A549 treated with AZD9567 at 1 μM for 4 hours (cell line): ENCODE results near the gene FGF19. TPM values are rescaled to one million over a fixed set of nuclear protein-coding genes. Genes with fewer than 3 reads are reported as not detected.

Experiments used
- total RNA-seq: library from RNA; stranded (reverse); fragments of 200-300 nt; extraction: Qiagen RNA extraction; gene quantifications from 5 replicates; pipeline ENCODE4 v1.2.3, GENCODE V29; 2022; ENCODE audit not compliant: insufficient read depth

The FGF19 gene, protein sequence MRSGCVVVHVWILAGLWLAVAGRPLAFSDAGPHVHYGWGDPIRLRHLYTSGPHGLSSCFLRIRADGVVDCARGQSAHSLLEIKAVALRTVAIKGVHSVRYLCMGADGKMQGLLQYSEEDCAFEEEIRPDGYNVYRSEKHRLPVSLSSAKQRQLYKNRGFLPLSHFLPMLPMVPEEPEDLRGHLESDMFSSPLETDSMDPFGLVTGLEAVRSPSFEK
- 0.03 to 0.07 TPM (median 0.04 TPM) in 4 of 5 replicates, not detected in the other for total RNA-seq

DNA sequence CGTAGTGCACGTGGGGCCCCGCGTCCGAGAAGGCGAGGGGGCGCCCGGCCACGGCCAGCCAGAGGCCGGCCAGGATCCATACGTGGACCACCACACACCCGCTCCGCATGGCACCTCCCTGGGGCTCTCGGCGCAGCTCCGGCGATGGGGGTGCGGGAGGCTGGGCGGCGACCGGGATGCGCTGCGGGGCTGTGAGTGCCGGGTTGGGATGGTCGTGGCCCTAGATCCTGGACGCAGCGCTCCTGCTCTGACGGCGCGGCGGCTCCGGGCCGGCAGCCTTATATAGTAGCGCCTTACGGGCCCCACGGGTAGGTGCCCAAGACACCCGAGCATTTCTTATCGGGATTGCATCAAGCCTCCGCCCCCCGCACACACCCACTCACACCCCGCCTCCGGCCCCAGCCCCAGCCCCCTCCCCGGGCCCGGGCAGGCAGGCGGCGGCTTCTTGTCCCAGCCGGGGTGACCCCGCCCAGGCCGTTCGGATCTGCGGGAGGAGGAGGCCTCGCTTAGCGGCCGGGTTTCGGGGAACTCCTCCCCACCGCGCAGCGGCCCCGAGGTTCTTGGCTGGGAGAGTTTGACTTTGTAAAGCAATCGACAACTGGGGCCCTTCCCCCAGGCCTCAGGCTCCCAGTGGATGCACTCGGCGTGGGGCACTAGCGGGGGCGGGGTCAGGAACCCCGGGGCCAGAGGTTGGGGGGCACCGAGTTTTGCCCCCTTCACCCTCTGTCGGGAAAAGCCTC lies at the start of gene FGF19:
FGF19 (minus strand) TSS at position 255 of the 740 bp plus-strand sequence; CDS start at position 109, 146 bp downstream.

DNA sequence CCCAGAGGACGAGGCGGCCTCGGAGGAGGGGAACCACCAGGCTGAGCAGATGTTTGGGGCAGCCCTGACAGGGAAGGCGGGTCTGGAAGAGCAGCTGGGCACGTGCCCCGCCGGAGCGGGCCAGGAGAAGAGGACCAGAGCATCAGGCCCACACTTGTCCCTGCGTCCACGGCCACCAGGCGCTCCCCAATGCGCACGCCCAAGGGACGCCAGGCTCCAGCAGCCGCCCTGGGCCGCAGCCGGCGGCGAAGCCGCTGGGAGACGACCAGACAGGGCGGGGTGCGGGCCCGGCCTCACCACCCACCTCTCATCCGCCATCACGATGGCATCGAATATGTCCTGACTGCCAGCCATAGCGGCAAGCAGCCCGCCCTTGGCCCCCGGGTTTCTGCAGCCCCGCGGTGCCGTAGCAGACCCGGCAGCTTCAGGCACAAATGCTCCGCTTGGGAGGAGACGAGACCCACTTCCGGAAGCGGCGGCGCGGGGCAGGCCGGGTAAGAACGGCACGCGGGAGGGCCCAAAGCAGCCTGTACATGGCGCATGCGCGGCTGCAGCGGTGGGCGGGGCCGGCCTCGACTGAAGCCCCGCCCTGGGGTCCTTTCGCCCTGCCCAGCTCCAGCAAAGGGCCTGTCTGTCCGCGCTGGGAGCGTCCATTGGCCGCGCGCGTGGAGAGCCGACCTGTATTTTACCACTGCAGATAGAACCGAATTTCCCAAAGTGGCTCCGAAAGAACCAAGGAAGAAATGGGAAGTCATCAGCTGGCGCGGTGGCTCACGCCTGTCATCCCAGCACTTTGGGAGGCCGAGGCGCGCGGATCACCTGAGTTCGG lies 28.7 kb downstream of the FGF19 start, which contains the start of gene LTO1:
LTO1 (minus strand) TSS at position 468 of the 829 bp plus-strand sequence; CDS start at position 354, 114 bp downstream.

Other genes starting within 250 kb of the FGF19 start
- not detected in 5 replicates for gene LINC01488, start 222.4 kb downstream of the FGF19 start, total RNA-seq
- 211 to 246 TPM (median 227 TPM) in 5 replicates for gene CCND1, start 62.9 kb downstream of the FGF19 start, total RNA-seq
- 33.3 to 39.0 TPM (median 34.9 TPM) in 5 replicates for gene LTO1, start 28.7 kb downstream of the FGF19 start, total RNA-seq
- gene FGF4, start 71.3 kb upstream of the FGF19 start, total RNA-seq, result 0.02 TPM in 3 of 5 replicates, not detected in the others
- gene FGF3, start 115.4 kb upstream of the FGF19 start, total RNA-seq, result not detected in 5 replicates